ENCODE data around the gene DSP.

DSP gene

GRCh38 chr6:7632501-7633290 is 91.2 kb downstream of the DSP start:
- H3K79me2 ChIP-seq (ENCODE audit: insufficient read depth, low read length), result no peaks in the 10 kb centered on the region
- no peak overlapping the region for H3K4me3 ChIP-seq (ENCODE audit: low read depth, low read length, poor library complexity, severe bottlenecking)
- H3F3A ChIP-seq (ENCODE audit: insufficient read depth, low read length), result no peaks in the 10 kb centered on the region
- no peak overlapping the region for H2AFZ ChIP-seq (ENCODE audit: low read length)
- no peaks in the 10 kb centered on the region for H3K9me3 ChIP-seq (ENCODE audit: low read length)
- H3K4me1 ChIP-seq (ENCODE audit: insufficient read depth, low read length, severe bottlenecking), result no peaks in the 10 kb centered on the region
- H4K20me1 ChIP-seq (ENCODE audit: insufficient read depth, low read length), result no peaks in the 10 kb centered on the region
- H3K27ac ChIP-seq (ENCODE audit: low read depth, low read length, poor library complexity, severe bottlenecking), result no peak overlapping the region
- peaks cover 4% of the 10 kb centered on the region; the same call in 1 of the 2 replicates for H3K27me3 ChIP-seq (ENCODE audit: insufficient read depth, low read length)
- TF ChIP-seq CTCF (IDR thresholded peaks at IDR 0.05; ENCODE audit: low read length) (no peak), EZH2 (IDR thresholded peaks at IDR 0.05; ENCODE audit: borderline replicate concordance, low read length) (no peak)
- no peaks in the 10 kb centered on the region for H3K36me3 ChIP-seq (ENCODE audit: insufficient read depth, low read length)
- H3K9ac ChIP-seq (ENCODE audit: low read length), result no peak overlapping the region
- no peaks in the 10 kb centered on the region for H3K9me2 ChIP-seq (ENCODE audit: low read depth, low read length)
- H3K4me2 ChIP-seq (ENCODE audit: low read length), result no peak overlapping the region

GRCh38 chr6:7633361-7633760 is 91.9 kb downstream of the DSP start:
- Histone ChIP-seq H3K4me2 (ENCODE audit: low read length) (no peak overlapping the region), H2AFZ (ENCODE audit: low read length) (no peak overlapping the region), H3K79me2 (ENCODE audit: insufficient read depth, low read length) (no peaks in the 10 kb centered on the region), H3K4me1 (ENCODE audit: insufficient read depth, low read length, severe bottlenecking) (no peaks in the 10 kb centered on the region), H3K27me3 (ENCODE audit: insufficient read depth, low read length) (peaks cover 4% of the 10 kb centered on the region; the same call in 1 of the 2 replicates), H3K9me3 (ENCODE audit: low read length) (no peaks in the 10 kb centered on the region), H3K9ac (ENCODE audit: low read length) (no peak overlapping the region), H3K4me3 (ENCODE audit: low read depth, low read length, poor library complexity, severe bottlenecking) (no peak overlapping the region), H4K20me1 (ENCODE audit: insufficient read depth, low read length) (no peaks in the 10 kb centered on the region), H3F3A (ENCODE audit: insufficient read depth, low read length) (no peaks in the 10 kb centered on the region), H3K9me2 (ENCODE audit: low read depth, low read length) (no peaks in the 10 kb centered on the region), H3K36me3 (ENCODE audit: insufficient read depth, low read length) (no peaks in the 10 kb centered on the region), H3K27ac (ENCODE audit: low read depth, low read length, poor library complexity, severe bottlenecking) (no peak overlapping the region)
- TF ChIP-seq EZH2 (IDR thresholded peaks at IDR 0.05; ENCODE audit: borderline replicate concordance, low read length), result no peak
- TF ChIP-seq CTCF (IDR thresholded peaks at IDR 0.05; ENCODE audit: low read length), result no peak

- Histone ChIP-seq H3K4me1 (ENCODE audit: insufficient read depth, low read length, severe bottlenecking) (no peaks in the 10 kb centered on the region), H3K27ac (ENCODE audit: low read depth, low read length, poor library complexity, severe bottlenecking) (no peak overlapping the region), H3F3A (ENCODE audit: insufficient read depth, low read length) (no peaks in the 10 kb centered on the region), H3K36me3 (ENCODE audit: insufficient read depth, low read length) (no peaks in the 10 kb centered on the region), H3K4me3 (ENCODE audit: low read depth, low read length, poor library complexity, severe bottlenecking) (no peak overlapping the region), H3K4me2 (ENCODE audit: low read length) (no peak overlapping the region), H4K20me1 (ENCODE audit: insufficient read depth, low read length) (no peaks in the 10 kb centered on the region), H3K9ac (ENCODE audit: low read length) (no peak overlapping the region), H3K27me3 (ENCODE audit: insufficient read depth, low read length) (no peaks in the 10 kb centered on the region; the same call in 1 of the 2 replicates), H3K9me2 (ENCODE audit: low read depth, low read length) (no peaks in the 10 kb centered on the region), H3K9me3 (ENCODE audit: low read length) (no peaks in the 10 kb centered on the region), H3K79me2 (ENCODE audit: insufficient read depth, low read length) (no peaks in the 10 kb centered on the region), H2AFZ (ENCODE audit: low read length) (no peak overlapping the region)
- TF ChIP-seq CTCF (IDR thresholded peaks at IDR 0.05; ENCODE audit: low read length) (no peak), EZH2 (IDR thresholded peaks at IDR 0.05; ENCODE audit: borderline replicate concordance, low read length) (no peak)
These were observed 94.7 kb downstream of the DSP start for GRCh38 chr6:7636151-7636550.
